HepG2 (cell line): ENCODE results near the gene MGAT2. TPM values are rescaled to one million over a fixed set of nuclear protein-coding genes. Genes with fewer than 3 reads are reported as not detected.

Experiments
- ATAC-seq: fragments of 200-7000 bp; cut with Tn5 transposase; 3 replicates; pipeline ENCODE4 v1.9.1; 2020; ENCODE audit warnings: mild to moderate bottlenecking, moderate library complexity
- BruUV-seq: library from RNA; stranded (reverse); fragments of 400-500 nt; replicated peaks from 2 replicates; lab custom pipeline; 2021; lab: Mats Ljungman, UMichigan
- CTCF ChIA-PET: fragments of 300-600 bp; formaldehyde crosslinking; extraction: SDS; loops from one replicate; lab custom pipeline; 2021; ENCODE audit warnings: low total read pairs, inconsistent platforms, low intra/inter-chr PET ratio; lab: Yijun Ruan, JAX
- POLR2A ChIA-PET: fragments of 350-600 bp; sonication (Branson Sonifier 250); formaldehyde crosslinking; loops from one replicate; lab custom pipeline; 2020; ENCODE audit warnings: antibody characterized with exemption, inconsistent platforms; lab: Yijun Ruan, JAX
- DNase-seq: peaks from one replicate; pipeline ENCODE4 v3.0.0-alpha.2; 2015; ENCODE audit warnings: low spot score
- FAIRE-seq: peaks from 3 replicates; lab custom pipeline; 2011; peaks lifted over from hg19 to GRCh38; lab: Jason Lieb, UNC
- H2AFZ ChIP-seq: one replicate; pipeline ENCODE4 v1.6.1; 2011; ENCODE audit warnings: low read length, inconsistent platforms
- H3K27ac ChIP-seq: fragments of 300-600 bp; 3 replicates; pipeline ENCODE4 v1.8.0; 2011; ENCODE audit warnings: mixed run types, mild to moderate bottlenecking, mixed read lengths, low read length, inconsistent platforms; ENCODE audit not compliant: insufficient read depth; ENCODE audit errors: extremely low read length
- H3K27me3 ChIP-seq, 2 experiments: fragments of 200-600 bp in 1 of 2; 2 replicates in 1 of 2; 3 replicates in 1 of 2; pipeline versions ENCODE4 v1.6.0 to v1.8.0; 2011; ENCODE audit warnings: low read length in 2 of 2, mild to moderate bottlenecking in 2 of 2, moderate library complexity in 2 of 2, inconsistent platforms in 1 of 2; ENCODE audit not compliant: insufficient read depth in 2 of 2, control insufficient read depth in 1 of 2
- H3K36me3 ChIP-seq, 2 experiments: fragments of 200-600 bp in 1 of 2; replicated peaks in 1 of 2; 2 replicates in 1 of 2; 3 replicates in 1 of 2; pipeline versions ENCODE4 v1.5.1 to v1.8.0; 2011; ENCODE audit warnings: low read length in 2 of 2, inconsistent platforms in 1 of 2; ENCODE audit not compliant: insufficient read depth in 2 of 2, control insufficient read depth in 1 of 2
- H3K4me1 ChIP-seq: 2 replicates; pipeline ENCODE4 v1.5.1; 2012; ENCODE audit warnings: low read length, inconsistent platforms; ENCODE audit not compliant: insufficient read depth
- H3K4me2 ChIP-seq: 2 replicates; pipeline ENCODE4 v1.6.0; 2011; ENCODE audit warnings: low read depth, low read length, inconsistent platforms
- H3K4me3 ChIP-seq, 3 experiments: fragments of 200-600 bp in 1 of 3; sonication (generic), shearing (Covaris generic) in 1 of 3; replicated peaks in 1 of 3; 2 replicates each; pipeline ENCODE4 v1.5.1; 2011 to 2016; ENCODE audit warnings: low read length in 3 of 3, inconsistent platforms in 2 of 3, low read depth in 2 of 3, mild to moderate bottlenecking in 2 of 3, control low read depth in 1 of 3, mixed read lengths in 1 of 3; ENCODE audit not compliant: insufficient read depth in 1 of 3
- H3K79me2 ChIP-seq: one replicate; pipeline ENCODE4 v1.6.1; 2011; ENCODE audit warnings: low read length, inconsistent platforms; ENCODE audit not compliant: insufficient read depth
- H3K9ac ChIP-seq: 2 replicates; pipeline ENCODE4 v1.6.0; 2011; ENCODE audit warnings: mild to moderate bottlenecking, low read depth, low read length, inconsistent platforms; ENCODE audit not compliant: insufficient read depth
- H3K9me3 ChIP-seq: 2 replicates; pipeline ENCODE4 v1.5.1; 2012; ENCODE audit warnings: mild to moderate bottlenecking, low read length
- H4K20me1 ChIP-seq: 2 replicates; pipeline ENCODE4 v1.6.0; 2011; ENCODE audit warnings: inconsistent platforms, mild to moderate bottlenecking, low read length, moderate library complexity; ENCODE audit not compliant: insufficient read depth
- CREBL2 ChIP-seq: sonication (generic); formaldehyde crosslinking; IDR thresholded peaks from 2 replicates; pipeline ENCODE4 v1.8.1; 2023; ENCODE audit warnings: missing genetic modification reagents, mild to moderate bottlenecking, borderline replicate concordance
- ELF4 ChIP-seq: sonication (generic); formaldehyde crosslinking; IDR thresholded peaks from 2 replicates; pipeline ENCODE4 v1.5.0; 2020; ENCODE audit warnings: missing genetic modification reagents, mild to moderate bottlenecking, moderate library complexity, borderline replicate concordance
- EP300 ChIP-seq, 3 experiments: sonication (generic) in 1 of 3; formaldehyde crosslinking in 1 of 3; IDR thresholded peaks; 2 replicates each; pipeline versions ENCODE4 v1.5.1 to v1.6.1; 2011 to 2020; ENCODE audit warnings: low read depth in 2 of 3, low read length in 2 of 3, borderline replicate concordance in 1 of 3, improper control_type of control experiment in 1 of 3, mild to moderate bottlenecking in 1 of 3, missing genetic modification reagents in 1 of 3, moderate library complexity in 1 of 3
- FOXO1 ChIP-seq: sonication (generic); formaldehyde crosslinking; IDR thresholded peaks from 2 replicates; pipeline ENCODE4 v1.4.0; 2020; ENCODE audit warnings: missing genetic modification reagents
- GLMP ChIP-seq: sonication (generic); formaldehyde crosslinking; IDR thresholded peaks from 2 replicates; pipeline ENCODE4 v1.9.0; 2021; ENCODE audit warnings: missing genetic modification reagents, mild to moderate bottlenecking, borderline replicate concordance
- HNF1A ChIP-seq, 2 experiments: sonication (generic) in 1 of 2; formaldehyde crosslinking in 1 of 2; IDR thresholded peaks; 2 replicates each; pipeline versions ENCODE4 v1.4.0 to v1.6.1; 2016 to 2020; ENCODE audit warnings: borderline replicate concordance in 1 of 2, low read depth in 1 of 2, mild to moderate bottlenecking in 1 of 2, missing genetic modification reagents in 1 of 2
- NAIF1 ChIP-seq: sonication (generic); formaldehyde crosslinking; IDR thresholded peaks from 2 replicates; pipeline ENCODE4 v1.5.0; 2020; ENCODE audit warnings: mild to moderate bottlenecking, missing genetic modification reagents, borderline replicate concordance
- SRF ChIP-seq: IDR thresholded peaks from 2 replicates; pipeline ENCODE4 v1.6.1; 2011; ENCODE audit warnings: mild to moderate bottlenecking, low read depth, low read length, moderate library complexity
- XRCC5 ChIP-seq: fragments of 200-400 bp; formaldehyde crosslinking; optimal IDR thresholded peaks from 2 replicates; pipeline ENCODE3; 2017; ENCODE audit warnings: mild to moderate bottlenecking, low read length
- ZKSCAN1 ChIP-seq: fragments of 150-350 bp; IDR thresholded peaks from 2 replicates; pipeline ENCODE4 v1.6.1; 2014; ENCODE audit warnings: low read length
- ZKSCAN5 ChIP-seq: sonication (generic); formaldehyde crosslinking; IDR thresholded peaks from 2 replicates; pipeline ENCODE4 v1.5.1; 2020; ENCODE audit warnings: mild to moderate bottlenecking, missing genetic modification reagents
- ZNF24 ChIP-seq: fragments of 450-650 bp; IDR thresholded peaks from 2 replicates; pipeline ENCODE4 v1.6.1; 2017; ENCODE audit warnings: antibody characterized with exemption, mild to moderate bottlenecking
- ZNF329 ChIP-seq: sonication (generic); formaldehyde crosslinking; IDR thresholded peaks from 2 replicates; pipeline ENCODE4 v1.9.0; 2021; ENCODE audit warnings: low read depth, mild to moderate bottlenecking, missing genetic modification reagents
- ZNF382 ChIP-seq: sonication (generic); formaldehyde crosslinking; IDR thresholded peaks from 2 replicates; pipeline ENCODE4 v1.5.0; 2020; ENCODE audit warnings: missing genetic modification reagents, mild to moderate bottlenecking, borderline replicate concordance
- ZNF496 ChIP-seq: sonication (generic); formaldehyde crosslinking; IDR thresholded peaks from 2 replicates; pipeline ENCODE4 v1.8.1; 2023; ENCODE audit warnings: mild to moderate bottlenecking, moderate library complexity, missing genetic modification reagents; ENCODE audit not compliant: insufficient replicate concordance
- ZNF550 ChIP-seq: sonication (generic); formaldehyde crosslinking; IDR thresholded peaks from 2 replicates; pipeline ENCODE4 v1.4.0; 2020; ENCODE audit warnings: mild to moderate bottlenecking, missing genetic modification reagents, borderline replicate concordance
- WGBS: methylation state at CpG from one replicate; pipeline ENCODE4 v1.1.6; 2017; ENCODE audit warnings: low lambda C conversion rate; 5-methylcytosine and 5-hydroxymethylcytosine counted together
- in situ Hi-C: cut with HindIII; loops from 2 replicates; pipeline ENCODE4 v1.10.0; 2017; ENCODE audit warnings: low pct_unique_long_range_greater_than_20kb; ENCODE audit not compliant: extremely low pct_ligation_motif_present
- intact Hi-C: fragments of 100-400 bp; cut with micrococcal nuclease; formaldehyde crosslinking; loops from one replicate; pipeline ENCODE4 v1.10.0; 2022; ENCODE audit not compliant: unreplicated experiment
- polyA plus RNA-seq, 8 experiments: library from polyadenylated mRNA; depleted of rRNA in 3 of 8; stranded (reverse) in 7 of 8; unstranded in 1 of 8; fragments of >200 nt; fragmentation: Illumina TruSeq in 4 of 8; extraction: Trizol in 4 of 8; gene quantifications; 2 replicates each; pipeline versions ENCODE4 v1.2.1 to v1.2.3, GENCODE V29; 2011 to 2016; ENCODE audit warnings: low read depth in 4 of 8, missing spikeins in 1 of 8, mixed read lengths in 1 of 8; ENCODE audit not compliant: insufficient read depth in 1 of 8
- total RNA-seq, 5 experiments: library from RNA; depleted of rRNA; stranded (reverse); fragments of >200 nt; fragmentation: Illumina TruSeq; extraction: Trizol; gene quantifications; 2 replicates each; pipeline ENCODE4 v1.2.3, GENCODE V29; 2016; ENCODE audit warnings: low read depth in 1 of 5

MGAT2 gene
- total and polyA plus RNA-seq, 2 of the 13 experiments (the other 11 are each of a cell fraction or from before 2014, with no cell fraction given), result 12.9 to 51.9 TPM

GRCh38 chr14:49637534-49638078, 17.0 kb downstream of the MGAT2 start:
- Histone ChIP-seq H4K20me1 (peaks cover 4% of the 10 kb centered on the region; the same call in 1 of the 2 replicates), H3K79me2 (peaks cover 45% of the 10 kb centered on the region), H3K4me1 (peaks cover 63% of the 10 kb centered on the region), H3K9ac (no peak overlapping the region), H3K27me3 (no peaks in the 10 kb centered on the region; a peak in 1 of 5 replicates), H3K36me3 (peaks cover 0 to 8% of the 10 kb centered on the region in 2 experiments; a peak in 2 of 5 replicates), H3K9me3 (no peaks in the 10 kb centered on the region), H3K27ac (no peak overlapping the region), H3K4me3 (no peak overlapping the region), H2AFZ (no peak overlapping the region), H3K4me2 (no peak overlapping the region)
- no TSS peak for BruUV-seq
- POLR2A ChIA-PET, result interaction anchor here (1.1 to 2.2 kb wide), 2 partner anchors 17 to 132 kb away, joined by 4 to 10 read pairs; partner anchors contain the start of genes MGAT2 and RPL36AL
- 100% methylated on average over 3 of the region's 3 CpGs for WGBS
- ATAC-seq (no peak), DNase-seq (no peak), FAIRE-seq (no peak)
- in situ Hi-C loops (loop anchor here (10.0 kb wide), 1 partner anchor 197 kb away; no protein-coding TSS in a partner anchor), intact Hi-C loops (no loop called here)
- CTCF ChIA-PET, result no interaction called here
- no peak for TF ChIP-seq ZNF24
- TF ChIP-seq XRCC5, result no peak
- no peak for TF ChIP-seq ELF4 (CRISPR knock-in tag)
- no peak for TF ChIP-seq EP300 (IDR thresholded peaks at IDR 0.05; ENCODE audit: low read depth in 2 of 2, low read length in 2 of 2)
- TF ChIP-seq EP300 (CRISPR knock-in tag; IDR thresholded peaks at IDR 0.05; ENCODE audit: borderline replicate concordance), result no peak
- no peak for TF ChIP-seq GLMP (CRISPR knock-in tag)
- TF ChIP-seq ZNF329 (CRISPR knock-in tag), result no peak
- no peak for TF ChIP-seq SRF
- no peak for TF ChIP-seq NAIF1 (CRISPR knock-in tag)
- no peak for TF ChIP-seq ZNF496 (CRISPR knock-in tag)
- no peak for TF ChIP-seq ZKSCAN5
- no peak for TF ChIP-seq ZNF382 (CRISPR knock-in tag)
- TF ChIP-seq ZNF550 (CRISPR knock-in tag), result no peak
- TF ChIP-seq FOXO1, result no peak
- no peak for TF ChIP-seq HNF1A (IDR thresholded peaks at IDR 0.05; ENCODE audit: low read depth)
- no peak for TF ChIP-seq HNF1A (CRISPR knock-in tag; IDR thresholded peaks at IDR 0.05; ENCODE audit: borderline replicate concordance)
- TF ChIP-seq ZKSCAN1, result no peak
- no peak for TF ChIP-seq CREBL2
